HG03558 (cell line): Measurements from ENCODE around the gene RFXAP.

Experiments used
- ATAC-seq: cut with Tn5 transposase; IDR thresholded peaks from one replicate; pipeline ENCODE4 v1.9.1; 2021; ENCODE audit warnings: moderate number of reproducible peaks; ENCODE audit not compliant: unreplicated experiment; ENCODE audit errors: extremely low read depth

RFXAP gene

DNA sequence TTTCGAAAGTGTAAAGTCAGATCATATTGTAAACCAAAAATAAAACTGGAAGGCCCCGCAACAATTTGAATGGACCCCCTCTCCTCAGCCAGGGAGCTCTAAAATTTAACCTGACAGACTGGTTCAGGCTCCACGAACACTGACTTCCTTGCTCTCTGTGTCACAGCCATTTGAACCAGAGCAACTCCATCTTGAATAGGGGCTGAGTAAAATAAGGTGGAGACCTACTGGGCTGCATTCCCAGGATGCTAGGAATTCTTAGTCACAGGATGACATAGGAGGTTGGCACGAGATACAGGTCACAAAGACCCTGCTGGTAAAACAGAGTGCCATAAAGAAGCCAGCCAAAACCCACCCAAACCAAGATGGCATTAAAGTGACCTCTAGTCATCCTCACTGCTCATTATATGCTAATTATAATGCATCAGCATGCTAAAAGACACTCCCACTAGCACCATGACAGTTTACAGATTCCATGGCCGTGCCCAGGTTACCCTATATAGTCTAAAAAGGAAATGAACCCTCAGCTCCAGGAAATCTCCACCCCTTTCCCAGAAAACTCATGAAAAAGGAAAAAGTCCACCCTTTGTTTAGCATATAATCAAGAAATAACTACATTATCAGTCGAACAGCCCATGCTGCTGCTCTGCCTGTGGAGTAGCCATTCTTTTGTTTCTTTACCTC lies 43.1 kb downstream of the RFXAP start:
- ATAC-seq, result no peak

DNA sequence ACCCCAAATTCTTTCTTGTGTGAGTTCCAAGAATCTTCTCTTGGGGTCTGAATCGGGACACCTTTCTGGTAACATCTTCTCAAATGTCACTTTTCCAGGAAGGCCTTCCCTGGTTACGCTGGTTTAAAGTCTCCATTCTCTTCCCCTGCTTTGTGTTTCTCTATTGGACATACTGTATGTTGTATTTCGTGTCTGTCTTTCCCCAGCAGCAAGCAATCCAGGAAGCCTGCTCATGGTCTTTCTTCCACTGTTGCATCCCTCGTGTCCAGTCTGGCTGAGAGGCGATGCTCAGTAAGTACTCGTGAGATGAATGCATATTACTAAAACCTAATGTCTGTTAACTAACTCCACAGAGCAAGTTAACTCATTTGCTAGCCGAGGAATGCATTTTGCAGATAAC lies 43.7 kb downstream of the RFXAP start:
- no peak for ATAC-seq

DNA sequence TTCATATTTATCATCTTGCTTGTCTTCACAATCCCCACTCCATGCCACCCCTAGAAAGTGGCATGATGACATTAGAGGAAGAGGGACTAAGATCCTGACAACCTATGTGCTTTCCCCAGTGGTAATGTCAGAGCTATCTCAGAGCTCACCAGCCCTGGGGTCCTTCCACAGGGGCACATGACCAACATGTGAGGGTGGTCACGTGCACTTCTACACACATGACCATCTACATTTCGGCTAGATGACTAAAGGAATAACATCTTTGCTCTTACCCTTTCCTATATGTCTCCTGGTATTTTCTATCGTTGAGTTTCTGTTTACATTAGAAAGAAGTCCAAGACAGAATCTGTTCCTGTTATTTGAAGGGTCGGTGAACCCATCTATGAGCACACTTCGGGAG lies 46.2 kb downstream of the RFXAP start:
- no peak for ATAC-seq

DNA sequence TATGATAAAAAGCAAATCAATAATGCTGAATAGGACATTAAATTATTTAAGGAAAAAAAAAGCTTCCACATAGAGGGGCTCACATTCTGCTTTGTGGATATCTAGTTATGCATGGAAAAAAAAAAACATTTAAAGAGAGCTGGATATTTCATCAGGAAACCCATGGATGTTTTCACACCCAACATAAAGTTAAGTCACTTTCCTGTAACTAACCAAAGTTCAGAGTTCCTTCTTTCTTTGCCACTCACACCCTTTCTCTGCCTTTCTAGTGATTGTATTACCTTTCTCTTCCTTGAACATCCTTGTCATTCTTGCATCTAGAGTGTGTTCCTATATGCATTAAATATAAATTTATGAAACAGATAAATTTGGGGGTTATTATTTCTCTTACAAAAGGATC lies 47.2 kb downstream of the RFXAP start:
- ATAC-seq, result no peak

DNA sequence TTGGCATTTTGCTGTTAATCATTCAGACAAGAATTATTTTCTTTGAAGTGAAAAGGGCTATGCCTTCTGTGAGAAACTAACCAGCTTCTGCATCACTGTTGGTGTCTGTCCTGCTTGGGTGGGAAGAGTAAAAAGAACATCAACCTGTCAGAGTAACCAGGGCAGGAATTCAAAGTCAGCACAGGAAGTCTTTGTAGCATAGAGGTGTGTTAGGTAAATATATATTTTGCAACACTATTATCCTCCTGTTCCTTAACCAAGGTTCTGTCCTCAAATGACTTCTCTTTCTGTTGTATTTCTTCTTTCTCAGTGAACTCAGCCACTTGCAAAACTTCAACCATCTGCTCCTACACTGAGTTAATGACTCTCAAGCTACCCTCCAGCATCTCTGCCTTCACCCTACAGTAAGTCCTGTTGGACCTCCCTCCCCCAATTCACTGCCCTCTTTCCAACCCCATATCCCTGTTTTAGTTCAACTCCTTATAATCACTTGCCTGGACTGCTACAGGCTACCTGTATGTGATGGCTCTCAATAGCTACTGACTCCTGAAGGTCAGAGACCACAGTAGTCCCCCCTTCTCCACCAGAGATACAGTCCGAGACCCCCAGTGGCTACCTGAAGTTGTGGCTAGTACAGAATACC lies 51.1 kb downstream of the RFXAP start:
- ATAC-seq, result no peak

DNA sequence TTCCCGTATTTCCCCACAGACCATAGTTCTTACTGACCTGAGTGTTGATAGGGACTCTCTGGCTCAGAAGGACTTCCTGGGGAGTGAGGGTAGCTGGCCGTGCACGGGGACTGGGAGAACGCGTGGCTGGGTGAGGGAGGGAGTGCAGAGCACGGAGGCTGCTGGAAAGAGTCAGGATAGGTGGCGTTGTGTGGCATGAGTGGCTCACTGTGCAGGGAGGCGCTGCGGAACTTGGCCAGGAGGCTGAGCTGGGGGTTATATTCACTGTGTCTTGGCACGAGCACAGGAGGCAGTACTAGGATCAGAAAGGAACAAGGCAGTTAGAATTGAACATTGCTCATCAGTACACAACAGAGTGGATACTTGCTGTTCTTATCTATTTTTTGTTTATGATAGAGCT lies 53.6 kb downstream of the RFXAP start:
- no peak for ATAC-seq

DNA sequence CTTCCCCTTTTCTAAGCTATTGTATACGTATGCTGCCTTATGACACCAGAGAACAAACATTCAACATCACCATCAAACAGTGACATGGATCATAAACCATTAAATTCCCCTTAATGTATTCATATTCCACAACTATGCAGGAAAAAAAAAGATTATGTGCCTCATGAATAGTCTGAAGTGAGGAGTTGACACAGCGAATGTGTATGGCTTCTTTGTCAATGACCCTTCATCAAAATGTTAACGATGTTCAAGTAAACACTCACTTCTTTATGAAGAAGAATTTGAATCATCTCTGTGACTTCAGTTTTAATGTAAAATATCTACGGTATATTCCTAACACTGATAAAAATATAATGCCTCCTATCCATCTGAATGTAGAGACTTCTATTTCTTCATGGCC lies 56.4 kb downstream of the RFXAP start:
- ATAC-seq, result no peak

DNA sequence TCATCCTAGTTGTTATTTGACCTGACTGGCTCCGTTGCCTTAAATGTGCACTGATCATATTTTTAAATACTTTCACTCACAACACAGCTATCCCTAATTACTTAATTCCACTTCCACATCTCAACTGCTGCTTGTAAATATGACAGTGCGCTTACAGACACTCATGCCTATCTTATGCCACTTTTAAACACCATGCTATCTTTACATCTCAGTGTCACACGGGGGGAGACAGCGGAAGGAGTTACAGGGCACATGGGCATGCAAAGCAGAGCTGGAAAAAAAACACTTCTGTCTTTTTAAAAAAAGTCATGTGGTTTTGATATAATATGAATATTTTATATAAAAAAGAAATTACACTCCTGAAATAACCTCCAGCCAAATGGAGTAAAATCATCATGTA lies 56.9 kb downstream of the RFXAP start:
- no peak for ATAC-seq
